Middle frontal gyrus (tissue), 1 donor: ENCODE measurements around the gene METTL21C.

Experiments
- DNase-seq: peaks from one replicate; pipeline ENCODE4 v3.0.0-alpha.2; 2015; ENCODE audit warnings: low spot score; ENCODE audit errors: extremely low spot score

The METTL21C gene

GRCh38 chr13:102697929-102698648 is 3.2 kb upstream of the METTL21C start:
- DNase-seq: no peak

- DNase-seq: no peak
Observed at GRCh38 chr13:102697264-102697663, 2.4 kb upstream of the METTL21C start.

DNA sequence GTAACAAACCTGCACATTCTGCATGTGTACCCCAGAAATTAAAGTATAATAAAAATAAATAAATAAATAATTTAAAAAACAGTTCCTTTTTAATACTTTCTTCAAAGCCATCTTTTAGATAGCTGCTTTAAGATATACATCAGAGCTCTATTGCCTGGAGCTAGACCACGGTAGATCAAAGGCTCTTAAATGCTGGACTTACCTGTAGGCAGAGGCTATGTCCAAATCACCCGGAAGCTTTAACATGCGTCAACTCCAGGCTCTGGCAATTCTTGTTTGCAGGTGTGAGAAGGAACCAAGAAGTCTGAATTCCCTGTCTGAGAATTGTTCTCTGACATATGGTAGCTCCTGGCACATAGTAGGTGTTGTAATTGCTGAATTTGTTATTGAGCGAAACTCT is 1.6 kb upstream of the METTL21C start:
- no peak for DNase-seq

DNA sequence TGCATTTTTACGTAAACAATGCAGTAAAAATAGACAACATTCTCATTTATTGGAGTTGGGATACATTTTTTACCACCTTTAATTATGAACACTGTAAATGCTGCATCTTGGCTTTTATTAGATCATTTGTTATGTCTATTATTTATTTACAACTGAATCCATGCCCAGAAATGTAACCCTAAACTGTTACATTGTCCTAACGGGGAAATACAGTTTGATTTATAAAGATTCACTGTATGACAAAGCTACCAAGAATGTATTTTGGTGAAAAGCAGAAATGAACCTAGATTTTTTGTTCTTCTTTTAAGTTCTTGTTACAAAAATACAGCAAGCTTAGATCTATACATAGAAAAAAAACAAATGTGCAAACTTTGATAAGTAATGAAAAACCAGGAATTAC is 1.1 kb downstream of the METTL21C start:
- DNase-seq: no peak

GRCh38 chr13:102693250-102693649 is 1.6 kb downstream of the METTL21C start:
- DNase-seq: no peak

DNA sequence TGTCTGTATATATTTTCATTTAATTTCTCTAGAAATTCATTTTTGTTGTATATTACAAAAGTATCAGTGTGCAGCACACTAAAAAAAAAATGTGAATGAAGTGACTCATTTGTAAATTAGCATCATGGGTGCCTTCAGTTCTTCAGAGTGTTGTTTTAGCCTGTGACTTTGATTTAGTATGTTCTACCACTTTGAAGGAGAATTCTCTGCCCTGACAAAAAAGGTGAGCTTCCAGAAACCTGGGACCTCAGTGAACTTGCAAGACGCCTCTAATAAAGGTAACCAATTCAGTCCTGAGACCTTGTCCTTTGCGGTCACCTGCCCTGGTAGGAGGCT is 2.4 kb downstream of the METTL21C start:
- no peak for DNase-seq

- no peak for DNase-seq
Observed at GRCh38 chr13:102690883-102691282, 4.0 kb downstream of the METTL21C start.

GRCh38 chr13:102688306-102688973 is 6.4 kb downstream of the METTL21C start:
- DNase-seq: no peak

DNA sequence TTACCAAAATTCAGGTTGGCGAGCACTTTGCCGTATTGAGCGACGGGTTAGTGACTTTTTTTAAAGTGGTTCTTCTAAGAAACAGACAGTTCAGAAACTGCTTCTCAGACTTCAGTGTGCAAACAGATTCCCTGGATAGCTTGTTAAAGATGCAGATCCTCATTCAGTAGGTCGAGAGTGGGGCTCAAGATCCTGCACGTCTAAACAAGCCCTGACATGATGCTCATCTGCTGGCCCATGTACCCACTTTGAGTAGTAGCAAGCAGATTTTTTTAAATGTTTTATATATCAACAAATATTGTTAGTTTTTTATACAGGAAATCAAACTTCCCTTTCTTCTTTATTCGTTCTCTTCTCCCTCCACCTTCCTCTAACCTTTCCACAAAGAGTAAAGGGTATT is 7.3 kb downstream of the METTL21C start:
- no peak for DNase-seq

- no peak for DNase-seq
Observed at GRCh38 chr13:102686024-102686423, 8.8 kb downstream of the METTL21C start.

- no peak for DNase-seq
Observed at GRCh38 chr13:102683637-102684036, 11.2 kb downstream of the METTL21C start.

GRCh38 chr13:102682727-102683126 is 12.1 kb downstream of the METTL21C start:
- no peak for DNase-seq

GRCh38 chr13:102682211-102682610 is 12.6 kb downstream of the METTL21C start:
- DNase-seq: no peak

DNA sequence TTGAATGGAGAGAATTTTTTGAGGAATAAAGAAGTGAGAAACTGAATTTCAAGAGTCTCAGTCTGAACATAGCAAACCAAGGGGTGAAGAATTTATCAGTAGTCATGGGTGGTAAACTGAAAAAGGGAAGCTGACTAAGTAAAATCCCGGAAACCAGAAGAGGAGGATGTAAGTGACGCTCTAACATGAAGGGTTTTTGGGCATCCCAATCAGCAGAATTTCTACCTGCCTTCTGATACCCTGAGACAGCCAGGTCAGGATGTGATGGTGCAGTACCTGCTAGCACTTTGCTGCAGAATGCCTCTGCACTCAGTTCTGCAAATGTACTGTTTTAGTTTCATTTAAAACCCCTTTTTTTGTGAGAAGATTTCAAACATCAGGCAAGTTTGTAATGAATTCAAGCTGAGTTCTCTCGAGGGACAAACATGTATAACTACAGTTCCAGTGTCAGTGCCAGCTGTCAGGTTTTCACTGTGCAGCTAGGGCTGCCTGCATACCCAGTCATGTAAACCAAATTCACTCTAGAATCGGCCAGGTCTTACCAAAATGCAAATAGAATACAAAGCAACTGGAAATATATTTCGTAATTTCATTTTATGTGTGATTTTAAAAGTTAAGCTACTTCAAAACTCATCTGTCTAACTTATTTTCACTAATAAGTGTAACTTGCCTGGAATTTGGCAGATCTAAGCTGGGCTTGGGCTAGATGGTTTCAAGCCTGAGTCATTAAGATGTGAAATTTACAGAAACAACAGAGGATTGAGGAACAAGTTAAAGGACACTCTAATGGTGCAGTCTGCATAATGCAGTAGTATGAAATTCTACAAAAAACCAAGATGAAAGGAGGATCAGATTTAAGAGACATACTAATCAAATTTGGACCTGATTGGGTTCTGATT is 13.8 kb downstream of the METTL21C start:
- DNase-seq: no peak

DNA sequence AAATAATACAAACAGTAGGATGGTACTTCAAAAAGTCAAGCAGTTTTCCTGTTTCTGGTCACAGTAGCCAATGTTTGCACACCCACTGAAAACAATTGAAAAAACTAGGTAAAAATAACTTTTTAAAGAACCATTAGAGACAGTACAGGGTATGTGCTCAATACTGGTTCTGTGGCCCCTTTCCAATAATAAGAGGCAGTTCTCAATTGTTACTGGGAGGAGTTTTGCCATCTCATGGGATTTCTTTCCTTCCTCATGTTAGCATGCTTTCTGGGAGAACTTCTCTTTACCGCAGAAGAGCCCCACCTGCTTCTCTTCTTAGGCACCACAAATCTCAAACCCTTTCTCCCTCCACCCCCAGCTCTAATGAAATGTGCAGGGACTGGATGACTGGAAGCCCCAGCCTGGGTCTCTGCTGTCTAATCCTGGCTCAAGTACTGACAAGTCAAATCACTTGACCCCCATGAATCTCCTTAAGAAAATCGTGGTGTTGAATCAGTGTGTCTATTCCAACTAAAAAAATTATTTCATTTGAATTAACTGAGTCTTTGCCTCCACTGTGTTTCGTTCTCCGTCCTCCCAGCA is 14.6 kb downstream of the METTL21C start:
- DNase-seq: no peak

GRCh38 chr13:102679449-102680132 is 15.3 kb downstream of the METTL21C start:
- no peak for DNase-seq

DNA sequence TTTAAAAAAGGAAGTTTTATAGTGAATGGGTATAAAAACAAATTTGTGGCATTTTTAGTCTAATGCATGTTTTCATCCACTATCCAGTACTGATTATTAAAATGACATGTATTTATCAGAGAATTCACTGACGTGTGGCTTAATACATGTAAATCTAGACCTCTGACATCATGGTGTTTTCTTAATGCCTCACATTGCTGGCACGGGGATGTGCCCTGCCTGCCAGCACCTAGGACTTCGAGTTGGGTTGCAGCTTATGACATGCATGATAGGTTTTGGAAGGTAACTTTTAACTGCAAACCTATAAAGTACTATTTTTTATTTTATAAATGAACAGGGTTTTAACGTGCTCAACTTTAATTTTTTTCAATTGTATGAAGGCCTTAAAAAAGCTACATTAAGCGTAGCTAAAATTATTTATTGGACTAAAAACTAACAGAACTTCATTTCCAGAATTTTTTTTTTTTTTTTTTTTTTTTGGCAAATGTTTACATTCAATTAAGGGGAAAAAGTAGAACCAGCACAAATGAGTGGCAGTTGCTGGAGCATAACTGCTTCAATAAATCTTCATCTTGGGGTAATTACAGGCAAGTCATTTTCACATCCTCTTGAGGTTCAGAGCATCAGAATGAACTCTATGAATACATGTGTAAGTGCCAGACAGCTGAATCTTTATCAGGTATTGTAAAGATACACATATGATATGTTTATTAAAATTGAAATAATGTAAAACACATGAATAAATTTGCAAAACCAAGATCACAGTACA is 16.3 kb downstream of the METTL21C start:
- no peak for DNase-seq

GRCh38 chr13:102677122-102677521 is 17.7 kb downstream of the METTL21C start:
- no peak for DNase-seq

GRCh38 chr13:102675115-102675514 is 19.7 kb downstream of the METTL21C start:
- no peak for DNase-seq

DNA sequence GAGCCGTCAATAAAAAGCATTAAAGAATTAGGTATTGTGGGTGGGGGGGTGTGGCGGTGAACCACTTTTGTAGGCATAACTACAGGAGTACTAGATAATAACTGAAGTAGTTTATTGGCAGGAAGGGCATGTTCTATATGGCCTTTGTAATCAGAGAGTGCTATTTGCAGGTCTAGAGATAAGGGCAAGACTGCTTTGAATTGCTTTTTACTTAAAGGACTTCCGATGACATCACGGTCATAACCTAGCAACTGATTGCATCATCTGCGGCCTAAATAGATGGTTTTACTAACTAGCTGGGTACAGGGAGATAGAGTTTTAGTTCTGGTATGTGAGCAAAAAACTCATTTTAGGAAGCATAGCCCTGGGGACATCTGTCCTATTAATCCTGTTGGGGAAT is 24.7 kb downstream of the METTL21C start:
- no peak for DNase-seq

DNA sequence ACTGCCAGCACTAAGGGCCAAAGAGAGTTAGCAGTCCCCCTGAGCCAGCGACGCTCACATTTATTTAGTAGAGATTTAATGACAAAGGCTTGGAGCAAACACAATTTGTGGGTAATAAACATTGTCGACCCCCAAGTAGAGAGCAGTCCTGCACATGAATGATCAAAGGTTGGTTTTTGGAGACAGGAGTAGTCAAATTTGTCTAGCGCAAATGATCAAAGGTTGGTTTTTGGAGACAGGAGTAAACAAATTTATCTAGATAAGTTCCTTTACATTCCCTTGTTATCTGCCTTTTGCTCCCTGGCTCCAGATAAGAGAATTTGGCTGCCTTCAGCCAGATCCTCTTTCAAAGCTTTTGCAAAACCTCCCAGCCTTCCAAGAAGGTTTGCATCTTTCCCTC is 26.9 kb downstream of the METTL21C start:
- no peak for DNase-seq
